ENCODE data around the gene MYH14. TPM values are rescaled to one million over a fixed set of nuclear protein-coding genes. Genes with fewer than 3 reads are reported as not detected.

MYH14 gene
- total and polyA plus RNA-seq, 9 of the 15 experiments (the other 6 are each of a cell fraction or from before 2014, with no cell fraction given) = 0.04 to 0.86 (median 0.19) TPM; not detected in 2

DNA sequence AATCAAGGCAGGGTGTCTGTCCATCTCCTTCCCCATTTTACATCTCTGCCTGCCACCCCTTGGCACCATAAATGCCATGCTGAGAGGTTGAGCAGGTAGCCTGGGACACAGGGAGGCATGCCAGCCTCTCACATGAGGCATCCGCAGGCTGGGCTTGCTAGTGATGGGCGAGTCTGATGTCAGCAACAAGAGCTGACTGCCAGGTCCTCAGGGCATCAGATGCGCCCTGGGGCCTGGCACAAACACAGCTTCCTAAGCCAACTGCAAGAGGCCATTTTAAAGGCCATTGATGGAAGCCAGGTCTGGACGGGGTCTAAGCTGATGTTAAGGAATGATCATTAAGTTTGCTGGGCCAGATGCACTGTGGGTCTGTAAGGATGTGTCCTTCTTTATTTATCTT, 34.6 kb downstream of the MYH14 start:
- no peaks in the 10 kb centered on the region for H4K20me1 ChIP-seq (replicated peaks; ENCODE audit: control insufficient read depth, insufficient read depth, low read length)
- WGBS (ENCODE audit: insufficient coverage, low coverage, missing lambda C conversion rate) = 2% methylated on average over 4 of the region's 4 CpGs
- no peak overlapping the region for H3K4me2 ChIP-seq (ENCODE audit: insufficient read depth, low read length)
- ATAC-seq = no peak
- peaks cover 8 to 44% of the 10 kb centered on the region in 2 experiments; a peak in 4 of 5 replicates for H3K27me3 ChIP-seq (ENCODE audit: control insufficient read depth in 2 of 2, insufficient read depth in 2 of 2, low read length in 2 of 2)
- ChIA-PET POLR2A (interaction anchor here (0.5 kb wide), 1 partner anchor 9 kb away, joined by 3 read pairs; no protein-coding TSS in a partner anchor), CTCF (ENCODE audit: low intra/inter-chr PET ratio) (no interaction called here)
- no peak overlapping the region for H2AFZ ChIP-seq (ENCODE audit: low read depth, low read length)
- in situ Hi-C loops (cut with MboI) = no loop called here
- no peak overlapping the region for H3K9ac ChIP-seq (ENCODE audit: insufficient read depth in 1 of 2, low read depth in 2 of 2, low read length in 2 of 2)
- H3K4me1 ChIP-seq (replicated peaks in 1 of 2; ENCODE audit: control insufficient read depth in 2 of 2, insufficient read depth in 2 of 2, low read length in 2 of 2) = no peaks in the 10 kb centered on the region
- no TSS peak for BruUV-seq (replicated peaks)
- H3K79me2 ChIP-seq (ENCODE audit: control insufficient read depth, insufficient read depth, low read length) = no peaks in the 10 kb centered on the region
- H3K9me3 ChIP-seq (replicated peaks; ENCODE audit: control insufficient read depth, insufficient read depth, low read depth, low read length) = no peaks in the 10 kb centered on the region
- H3K36me3 ChIP-seq (ENCODE audit: control insufficient read depth, insufficient read depth, low read length) = no peaks in the 10 kb centered on the region
- DNase-seq (ENCODE audit: extremely low read depth in 1 of 4, low spot score in 3 of 4) = no peak
- no peaks in the 10 kb centered on the region for H3K9me1 ChIP-seq (ENCODE audit: control insufficient read depth, insufficient read depth, low read length)
- no peak overlapping the region for H3K27ac ChIP-seq (ENCODE audit: extremely low read depth, low read depth, low read length)
- intact Hi-C loops (cut with micrococcal nuclease) = no loop called here
- H3K4me3 ChIP-seq = no peak overlapping the region
- no peak for FAIRE-seq
- TF ChIP-seq, protein P1, sequence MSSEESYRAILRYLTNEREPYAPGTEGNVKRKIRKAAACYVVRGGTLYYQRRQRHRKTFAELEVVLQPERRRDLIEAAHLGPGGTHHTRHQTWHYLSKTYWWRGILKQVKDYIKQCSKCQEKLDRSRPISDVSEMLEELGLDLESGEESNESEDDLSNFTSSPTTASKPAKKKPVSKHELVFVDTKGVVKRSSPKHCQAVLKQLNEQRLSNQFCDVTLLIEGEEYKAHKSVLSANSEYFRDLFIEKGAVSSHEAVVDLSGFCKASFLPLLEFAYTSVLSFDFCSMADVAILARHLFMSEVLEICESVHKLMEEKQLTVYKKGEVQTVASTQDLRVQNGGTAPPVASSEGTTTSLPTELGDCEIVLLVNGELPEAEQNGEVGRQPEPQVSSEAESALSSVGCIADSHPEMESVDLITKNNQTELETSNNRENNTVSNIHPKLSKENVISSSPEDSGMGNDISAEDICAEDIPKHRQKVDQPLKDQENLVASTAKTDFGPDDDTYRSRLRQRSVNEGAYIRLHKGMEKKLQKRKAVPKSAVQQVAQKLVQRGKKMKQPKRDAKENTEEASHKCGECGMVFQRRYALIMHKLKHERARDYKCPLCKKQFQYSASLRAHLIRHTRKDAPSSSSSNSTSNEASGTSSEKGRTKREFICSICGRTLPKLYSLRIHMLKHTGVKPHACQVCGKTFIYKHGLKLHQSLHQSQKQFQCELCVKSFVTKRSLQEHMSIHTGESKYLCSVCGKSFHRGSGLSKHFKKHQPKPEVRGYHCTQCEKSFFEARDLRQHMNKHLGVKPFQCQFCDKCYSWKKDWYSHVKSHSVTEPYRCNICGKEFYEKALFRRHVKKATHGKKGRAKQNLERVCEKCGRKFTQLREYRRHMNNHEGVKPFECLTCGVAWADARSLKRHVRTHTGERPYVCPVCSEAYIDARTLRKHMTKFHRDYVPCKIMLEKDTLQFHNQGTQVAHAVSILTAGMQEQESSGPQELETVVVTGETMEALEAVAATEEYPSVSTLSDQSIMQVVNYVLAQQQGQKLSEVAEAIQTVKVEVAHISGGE (CRISPR knock-in tag; IDR thresholded peaks at IDR 0.05) = no peak
- TF ChIP-seq, protein P2, sequence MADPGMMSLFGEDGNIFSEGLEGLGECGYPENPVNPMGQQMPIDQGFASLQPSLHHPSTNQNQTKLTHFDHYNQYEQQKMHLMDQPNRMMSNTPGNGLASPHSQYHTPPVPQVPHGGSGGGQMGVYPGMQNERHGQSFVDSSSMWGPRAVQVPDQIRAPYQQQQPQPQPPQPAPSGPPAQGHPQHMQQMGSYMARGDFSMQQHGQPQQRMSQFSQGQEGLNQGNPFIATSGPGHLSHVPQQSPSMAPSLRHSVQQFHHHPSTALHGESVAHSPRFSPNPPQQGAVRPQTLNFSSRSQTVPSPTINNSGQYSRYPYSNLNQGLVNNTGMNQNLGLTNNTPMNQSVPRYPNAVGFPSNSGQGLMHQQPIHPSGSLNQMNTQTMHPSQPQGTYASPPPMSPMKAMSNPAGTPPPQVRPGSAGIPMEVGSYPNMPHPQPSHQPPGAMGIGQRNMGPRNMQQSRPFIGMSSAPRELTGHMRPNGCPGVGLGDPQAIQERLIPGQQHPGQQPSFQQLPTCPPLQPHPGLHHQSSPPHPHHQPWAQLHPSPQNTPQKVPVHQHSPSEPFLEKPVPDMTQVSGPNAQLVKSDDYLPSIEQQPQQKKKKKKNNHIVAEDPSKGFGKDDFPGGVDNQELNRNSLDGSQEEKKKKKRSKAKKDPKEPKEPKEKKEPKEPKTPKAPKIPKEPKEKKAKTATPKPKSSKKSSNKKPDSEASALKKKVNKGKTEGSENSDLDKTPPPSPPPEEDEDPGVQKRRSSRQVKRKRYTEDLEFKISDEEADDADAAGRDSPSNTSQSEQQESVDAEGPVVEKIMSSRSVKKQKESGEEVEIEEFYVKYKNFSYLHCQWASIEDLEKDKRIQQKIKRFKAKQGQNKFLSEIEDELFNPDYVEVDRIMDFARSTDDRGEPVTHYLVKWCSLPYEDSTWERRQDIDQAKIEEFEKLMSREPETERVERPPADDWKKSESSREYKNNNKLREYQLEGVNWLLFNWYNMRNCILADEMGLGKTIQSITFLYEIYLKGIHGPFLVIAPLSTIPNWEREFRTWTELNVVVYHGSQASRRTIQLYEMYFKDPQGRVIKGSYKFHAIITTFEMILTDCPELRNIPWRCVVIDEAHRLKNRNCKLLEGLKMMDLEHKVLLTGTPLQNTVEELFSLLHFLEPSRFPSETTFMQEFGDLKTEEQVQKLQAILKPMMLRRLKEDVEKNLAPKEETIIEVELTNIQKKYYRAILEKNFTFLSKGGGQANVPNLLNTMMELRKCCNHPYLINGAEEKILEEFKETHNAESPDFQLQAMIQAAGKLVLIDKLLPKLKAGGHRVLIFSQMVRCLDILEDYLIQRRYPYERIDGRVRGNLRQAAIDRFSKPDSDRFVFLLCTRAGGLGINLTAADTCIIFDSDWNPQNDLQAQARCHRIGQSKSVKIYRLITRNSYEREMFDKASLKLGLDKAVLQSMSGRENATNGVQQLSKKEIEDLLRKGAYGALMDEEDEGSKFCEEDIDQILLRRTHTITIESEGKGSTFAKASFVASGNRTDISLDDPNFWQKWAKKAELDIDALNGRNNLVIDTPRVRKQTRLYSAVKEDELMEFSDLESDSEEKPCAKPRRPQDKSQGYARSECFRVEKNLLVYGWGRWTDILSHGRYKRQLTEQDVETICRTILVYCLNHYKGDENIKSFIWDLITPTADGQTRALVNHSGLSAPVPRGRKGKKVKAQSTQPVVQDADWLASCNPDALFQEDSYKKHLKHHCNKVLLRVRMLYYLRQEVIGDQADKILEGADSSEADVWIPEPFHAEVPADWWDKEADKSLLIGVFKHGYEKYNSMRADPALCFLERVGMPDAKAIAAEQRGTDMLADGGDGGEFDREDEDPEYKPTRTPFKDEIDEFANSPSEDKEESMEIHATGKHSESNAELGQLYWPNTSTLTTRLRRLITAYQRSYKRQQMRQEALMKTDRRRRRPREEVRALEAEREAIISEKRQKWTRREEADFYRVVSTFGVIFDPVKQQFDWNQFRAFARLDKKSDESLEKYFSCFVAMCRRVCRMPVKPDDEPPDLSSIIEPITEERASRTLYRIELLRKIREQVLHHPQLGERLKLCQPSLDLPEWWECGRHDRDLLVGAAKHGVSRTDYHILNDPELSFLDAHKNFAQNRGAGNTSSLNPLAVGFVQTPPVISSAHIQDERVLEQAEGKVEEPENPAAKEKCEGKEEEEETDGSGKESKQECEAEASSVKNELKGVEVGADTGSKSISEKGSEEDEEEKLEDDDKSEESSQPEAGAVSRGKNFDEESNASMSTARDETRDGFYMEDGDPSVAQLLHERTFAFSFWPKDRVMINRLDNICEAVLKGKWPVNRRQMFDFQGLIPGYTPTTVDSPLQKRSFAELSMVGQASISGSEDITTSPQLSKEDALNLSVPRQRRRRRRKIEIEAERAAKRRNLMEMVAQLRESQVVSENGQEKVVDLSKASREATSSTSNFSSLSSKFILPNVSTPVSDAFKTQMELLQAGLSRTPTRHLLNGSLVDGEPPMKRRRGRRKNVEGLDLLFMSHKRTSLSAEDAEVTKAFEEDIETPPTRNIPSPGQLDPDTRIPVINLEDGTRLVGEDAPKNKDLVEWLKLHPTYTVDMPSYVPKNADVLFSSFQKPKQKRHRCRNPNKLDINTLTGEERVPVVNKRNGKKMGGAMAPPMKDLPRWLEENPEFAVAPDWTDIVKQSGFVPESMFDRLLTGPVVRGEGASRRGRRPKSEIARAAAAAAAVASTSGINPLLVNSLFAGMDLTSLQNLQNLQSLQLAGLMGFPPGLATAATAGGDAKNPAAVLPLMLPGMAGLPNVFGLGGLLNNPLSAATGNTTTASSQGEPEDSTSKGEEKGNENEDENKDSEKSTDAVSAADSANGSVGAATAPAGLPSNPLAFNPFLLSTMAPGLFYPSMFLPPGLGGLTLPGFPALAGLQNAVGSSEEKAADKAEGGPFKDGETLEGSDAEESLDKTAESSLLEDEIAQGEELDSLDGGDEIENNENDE (IDR thresholded peaks at IDR 0.05; ENCODE audit: low read depth, low read length) = no peak

All from K562 (cell line).